H9 (cell line): Measurements from ENCODE around the gene PLXNB2. TPM values are rescaled to one million over a fixed set of nuclear protein-coding genes. Genes with fewer than 3 reads are reported as not detected.

Experiments used
- DNase-seq: peaks from one replicate; pipeline ENCODE4 v3.0.0-alpha.2; 2017
- H2AFZ ChIP-seq: one replicate; pipeline ENCODE4 v1.6.1; 2013; ENCODE audit warnings: mild to moderate bottlenecking, low read length, control low read depth, moderate library complexity
- H2AK5ac ChIP-seq: 2 replicates; pipeline ENCODE4 v1.6.1; 2013; ENCODE audit warnings: low read length, control low read depth, mixed read lengths; ENCODE audit not compliant: insufficient read length
- H2BK120ac ChIP-seq: one replicate; pipeline ENCODE4 v1.6.1; 2013; ENCODE audit warnings: low read depth, mild to moderate bottlenecking, low read length, control low read depth, inconsistent platforms; ENCODE audit not compliant: poor library complexity, severe bottlenecking
- H2BK12ac ChIP-seq: 2 replicates; pipeline ENCODE4 v1.6.1; 2013; ENCODE audit warnings: low read length, control low read depth, mixed read lengths, low read depth; ENCODE audit not compliant: insufficient read length
- H2BK15ac ChIP-seq: 2 replicates; pipeline ENCODE4 v1.6.1; 2013; ENCODE audit warnings: low read depth, low read length, control low read depth
- H2BK20ac ChIP-seq: one replicate; pipeline ENCODE4 v1.6.1; 2013; ENCODE audit warnings: low read depth, mild to moderate bottlenecking, low read length, control low read depth, inconsistent platforms; ENCODE audit not compliant: poor library complexity, severe bottlenecking
- H2BK5ac ChIP-seq: 2 replicates; pipeline ENCODE4 v1.6.1; 2013; ENCODE audit warnings: low read length, control low read depth, mixed read lengths; ENCODE audit not compliant: insufficient read length
- H3K14ac ChIP-seq: 2 replicates; pipeline ENCODE4 v1.6.1; 2013; ENCODE audit warnings: low read length, control low read depth; ENCODE audit not compliant: insufficient read depth
- H3K18ac ChIP-seq: 2 replicates; pipeline ENCODE4 v1.6.1; 2013; ENCODE audit warnings: low read depth, mild to moderate bottlenecking, mixed read lengths, low read length, control low read depth; ENCODE audit not compliant: insufficient read length
- H3K23ac ChIP-seq: 2 replicates; pipeline ENCODE4 v1.6.1; 2013; ENCODE audit warnings: low read length, control low read depth, mixed read lengths, low read depth; ENCODE audit not compliant: insufficient read length
- H3K23me2 ChIP-seq: 2 replicates; pipeline ENCODE4 v1.6.1; 2013; ENCODE audit warnings: low read depth, mild to moderate bottlenecking, mixed read lengths, low read length, control low read depth; ENCODE audit not compliant: insufficient read length, poor library complexity, severe bottlenecking
- H3K27ac ChIP-seq: 2 replicates; pipeline ENCODE4 v1.5.1; 2013; ENCODE audit warnings: low read length, control low read depth, mixed read lengths, low read depth; ENCODE audit not compliant: insufficient read length
- H3K27me3 ChIP-seq: 2 replicates; pipeline ENCODE4 v1.6.1; 2013; ENCODE audit warnings: low read length, control low read depth, inconsistent platforms; ENCODE audit not compliant: insufficient read depth
- H3K4ac ChIP-seq: 2 replicates; pipeline ENCODE4 v1.6.1; 2013; ENCODE audit warnings: low read depth, mild to moderate bottlenecking, control low read depth, inconsistent platforms, low read length, moderate library complexity
- H3K4me1 ChIP-seq: 2 replicates; pipeline ENCODE4 v1.6.1; 2013; ENCODE audit warnings: low read length, control low read depth, inconsistent platforms; ENCODE audit not compliant: insufficient read depth
- H3K4me2 ChIP-seq: 2 replicates; pipeline ENCODE4 v1.6.1; 2013; ENCODE audit warnings: low read length, control low read depth, mixed read lengths; ENCODE audit not compliant: insufficient read length, insufficient read depth
- H3K56ac ChIP-seq: 2 replicates; pipeline ENCODE4 v1.6.1; 2013; ENCODE audit warnings: low read depth, mild to moderate bottlenecking, mixed read lengths, low read length, control low read depth; ENCODE audit not compliant: insufficient read length
- H3K79me1 ChIP-seq: 2 replicates; pipeline ENCODE4 v1.6.1; 2013; ENCODE audit warnings: low read depth, mild to moderate bottlenecking, moderate library complexity, low read length, control low read depth, inconsistent platforms; ENCODE audit not compliant: insufficient read depth, poor library complexity, severe bottlenecking
- H3K79me2 ChIP-seq: 2 replicates; pipeline ENCODE4 v1.6.1; 2013; ENCODE audit warnings: low read length, control low read depth, inconsistent platforms; ENCODE audit not compliant: insufficient read depth
- H3K9ac ChIP-seq: 2 replicates; pipeline ENCODE4 v1.6.1; 2013; ENCODE audit warnings: low read length, control low read depth, mixed read lengths; ENCODE audit not compliant: insufficient read length; ENCODE audit errors: extremely low read depth
- H3K9me3 ChIP-seq: one replicate; pipeline ENCODE4 v1.6.1; 2013; ENCODE audit warnings: low read depth, low read length, inconsistent platforms; ENCODE audit not compliant: control insufficient read depth
- H3T11ph ChIP-seq: one replicate; pipeline ENCODE4 v1.6.1; 2013; ENCODE audit warnings: mild to moderate bottlenecking, low read length, control low read depth, inconsistent platforms
- H4K20me1 ChIP-seq: one replicate; pipeline ENCODE4 v1.6.1; 2013; ENCODE audit not compliant: control insufficient read depth, insufficient read length, insufficient read depth
- H4K5ac ChIP-seq: 2 replicates; pipeline ENCODE4 v1.6.1; 2013; ENCODE audit warnings: low read depth, mild to moderate bottlenecking, mixed read lengths, low read length, control low read depth; ENCODE audit not compliant: insufficient read length
- H4K8ac ChIP-seq: replicated peaks from 2 replicates; pipeline ENCODE4 v1.6.1; 2013; ENCODE audit warnings: low read length, control low read depth, mixed read lengths, low read depth; ENCODE audit not compliant: insufficient read length
- H4K91ac ChIP-seq: 2 replicates; pipeline ENCODE4 v1.6.1; 2013; ENCODE audit warnings: low read depth, mild to moderate bottlenecking, moderate library complexity, mixed read lengths, low read length, control low read depth; ENCODE audit not compliant: insufficient read length
- H3K27ac Mint-ChIP-seq, 3 experiments: 2 replicates in 2 of 3; 3 replicates in 1 of 3; pipeline ENCODE4 v1.8.0; 2020 to 2021; ENCODE audit warnings: mixed read lengths in 3 of 3, mild to moderate bottlenecking in 1 of 3, moderate library complexity in 1 of 3
- H3K27me3 Mint-ChIP-seq: 2 replicates; pipeline ENCODE4 v1.8.0; 2021; ENCODE audit warnings: low read depth, mild to moderate bottlenecking, moderate library complexity, mixed read lengths
- H3K36me3 Mint-ChIP-seq, 3 experiments: 2 replicates in 2 of 3; 3 replicates in 1 of 3; pipeline ENCODE4 v1.8.0; 2020 to 2021; ENCODE audit warnings: low read depth in 3 of 3, mixed read lengths in 3 of 3; ENCODE audit not compliant: insufficient read depth in 1 of 3
- H3K4me1 Mint-ChIP-seq, 2 experiments: 2 replicates each; pipeline ENCODE4 v1.8.0; 2020; ENCODE audit warnings: mixed read lengths in 2 of 2
- H3K4me3 Mint-ChIP-seq, 2 experiments: 2 replicates in 1 of 2; 3 replicates in 1 of 2; pipeline ENCODE4 v1.8.0; 2020 to 2021; ENCODE audit warnings: mild to moderate bottlenecking in 2 of 2, mixed read lengths in 2 of 2, moderate library complexity in 1 of 2
- H3K9me3 Mint-ChIP-seq, 2 experiments: 2 replicates in 1 of 2; 3 replicates in 1 of 2; pipeline ENCODE4 v1.8.0; 2020; ENCODE audit warnings: mild to moderate bottlenecking in 2 of 2, mixed read lengths in 2 of 2, moderate library complexity in 1 of 2
- CTCF ChIP-seq: fragments of 200-600 bp; sonication (generic); conservative IDR thresholded peaks from 3 replicates; pipeline ENCODE4 v1.8.0; 2021; ENCODE audit warnings: antibody characterized with exemption, mild to moderate bottlenecking
- WGBS: extraction: QIAGEN DNeasy Blood & Tissue Kit; methylation state at CpG from one replicate; pipeline ENCODE4 v1.1.7; 2013; ENCODE audit warnings: missing lambda C conversion rate, low lambda C conversion rate, mixed read lengths; ENCODE audit not compliant: insufficient read length; ENCODE audit errors: extremely low coverage; 5-methylcytosine and 5-hydroxymethylcytosine counted together
- total RNA-seq: library from RNA; stranded (reverse); gene quantifications from 2 replicates; pipeline ENCODE4 v1.2.1, GENCODE V29; 2021

The PLXNB2 gene
- total RNA-seq, 1 experiment from 2014 or later = 87.6 TPM

- no peak overlapping the region for H3K4me2 ChIP-seq
- H3K27me3 ChIP-seq = no peaks in the 10 kb centered on the region
- WGBS = no CpG with 5 or more reads among the region's 19 CpGs
- H3K79me1 ChIP-seq = no peaks in the 10 kb centered on the region
- Mint-ChIP-seq H3K9me3 (no peaks in the 10 kb centered on the region; a peak in 1 of 5 replicates), H3K4me3 (no peak overlapping the region), H3K4me1 (peaks cover 3 to 8% of the 10 kb centered on the region in 2 experiments; a peak in 3 of 4 replicates), H3K27ac (no peak overlapping the region), H3K27me3 (peaks cover 8% of the 10 kb centered on the region), H3K36me3 (peaks cover 0 to 3% (median 0%) of the 10 kb centered on the region in 3 experiments; a peak in 2 of 7 replicates)
- no peak overlapping the region for H2BK20ac ChIP-seq
- DNase-seq = no peak
- H3K18ac ChIP-seq = no peak overlapping the region
- H4K91ac ChIP-seq = no peak overlapping the region
- no peak overlapping the region for H4K8ac ChIP-seq
- H3K56ac ChIP-seq = no peak overlapping the region
- no peak for TF ChIP-seq CTCF
- peaks cover 15% of the 10 kb centered on the region for H3K23me2 ChIP-seq
- H2AFZ ChIP-seq = no peak overlapping the region
- no peak overlapping the region for H2BK120ac ChIP-seq
- no peak overlapping the region for H3K4ac ChIP-seq
- no peaks in the 10 kb centered on the region for H4K20me1 ChIP-seq
- H3T11ph ChIP-seq = no peak overlapping the region
- no peak overlapping the region for H3K27ac ChIP-seq
- H3K79me2 ChIP-seq = no peaks in the 10 kb centered on the region
- H2BK15ac ChIP-seq = no peak overlapping the region
- H3K14ac ChIP-seq = no peak overlapping the region
- no peak overlapping the region for H4K5ac ChIP-seq
- H2BK5ac ChIP-seq = no peak overlapping the region
- H3K9ac ChIP-seq = no peak overlapping the region
- H3K23ac ChIP-seq = no peak overlapping the region
- H2BK12ac ChIP-seq = no peak overlapping the region
- H3K9me3 ChIP-seq = no peaks in the 10 kb centered on the region
- no peaks in the 10 kb centered on the region for H3K4me1 ChIP-seq
- no peak overlapping the region for H2AK5ac ChIP-seq
Measured at GRCh38 chr22:50255099-50255498, 52.3 kb downstream of the PLXNB2 start.
